ENCODE measurements around the gene UBE2O.

The UBE2O gene

DNA sequence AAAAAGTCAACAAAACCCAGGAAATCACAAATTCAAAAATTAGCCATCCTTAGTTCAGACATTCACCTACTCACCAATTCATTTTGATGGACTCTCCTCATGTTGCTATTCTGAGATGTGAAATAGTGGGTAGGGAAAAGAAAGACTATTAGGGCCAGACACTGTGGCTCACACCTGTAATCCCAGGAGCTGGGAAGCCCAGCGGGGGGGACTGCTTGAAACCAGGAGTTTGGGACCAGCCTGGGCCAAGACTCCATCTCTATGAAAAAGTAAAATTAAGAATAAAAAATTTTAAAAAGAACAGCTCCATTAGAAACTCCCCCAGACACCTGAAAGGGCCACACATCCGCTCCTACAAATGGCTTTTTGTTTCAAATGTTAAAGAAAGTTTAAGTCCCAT, 21.4 kb downstream of the UBE2O start:
- no peaks in the 10 kb centered on the region for H3K9me3 ChIP-seq (ENCODE audit: control insufficient read depth, insufficient read depth, low read length)
- peaks cover 3% of the 10 kb centered on the region; the same call in 1 of the 2 replicates for H3K36me3 ChIP-seq (ENCODE audit: insufficient read depth, low read length)
- H3K4me1 ChIP-seq (ENCODE audit: insufficient read depth, low read length): peaks cover 18% of the 10 kb centered on the region
- H3K9ac ChIP-seq (ENCODE audit: low read depth, low read length): no peak overlapping the region

DNA sequence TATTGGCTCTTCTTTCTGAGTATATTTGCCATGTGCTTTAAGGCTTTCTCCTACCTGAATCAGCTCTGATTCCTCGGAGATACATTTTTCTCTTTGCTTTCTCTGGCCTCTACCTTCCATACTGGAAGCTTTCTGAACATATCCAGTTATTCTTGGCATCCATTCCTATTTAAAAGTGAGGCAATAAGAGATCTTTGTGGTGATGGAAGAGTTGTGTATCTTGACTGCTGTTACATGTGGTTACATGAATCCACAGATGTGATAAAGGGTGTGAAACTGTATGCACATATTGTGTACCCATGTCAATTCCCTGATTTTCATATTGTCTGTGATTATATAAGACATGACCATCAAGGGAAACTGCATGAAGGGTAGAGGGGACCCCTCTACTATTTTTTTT, 24.4 kb downstream of the UBE2O start:
- Histone ChIP-seq H3K9me3 (ENCODE audit: control insufficient read depth, insufficient read depth, low read length) (no peaks in the 10 kb centered on the region), H3K4me1 (ENCODE audit: insufficient read depth, low read length) (peaks cover 18% of the 10 kb centered on the region), H3K9ac (ENCODE audit: low read depth, low read length) (no peak overlapping the region), H3K36me3 (ENCODE audit: insufficient read depth, low read length) (peaks cover 3% of the 10 kb centered on the region; the same call in 1 of the 2 replicates)

DNA sequence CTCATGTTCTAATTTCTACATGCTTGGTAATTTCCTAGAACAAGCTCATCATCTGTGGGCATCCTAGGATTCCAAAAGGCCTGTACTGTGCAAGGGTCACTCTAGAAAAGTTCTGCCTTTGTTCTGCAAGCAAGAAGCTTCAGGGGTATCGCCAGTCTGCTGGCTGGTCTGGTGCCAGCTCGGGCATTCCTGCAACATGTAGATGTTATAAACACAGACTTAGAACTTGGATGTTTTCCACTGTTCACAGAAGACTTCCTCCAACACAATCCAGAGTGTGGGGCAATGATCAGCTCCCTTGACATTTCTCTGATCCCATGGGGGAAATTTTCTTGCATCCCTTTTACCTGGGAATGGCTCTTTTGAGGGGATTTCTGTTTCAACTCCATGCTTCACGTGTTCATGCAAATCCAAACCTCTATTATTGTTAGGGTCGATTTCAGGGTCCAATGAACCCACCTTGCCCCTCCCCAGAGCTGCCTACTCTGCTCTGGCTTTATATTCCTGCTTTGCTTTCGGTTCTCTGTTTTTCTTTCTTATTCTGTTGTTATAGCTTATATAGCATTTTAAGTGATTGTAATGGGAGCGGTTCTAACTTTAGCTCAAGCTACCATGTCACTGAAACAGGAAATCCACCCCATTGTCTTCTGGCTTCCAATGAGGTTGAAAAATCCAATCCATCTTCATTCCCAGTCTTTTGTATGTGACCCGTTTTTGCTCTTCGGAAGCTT, 25.3 kb downstream of the UBE2O start:
- H3K4me1 ChIP-seq (ENCODE audit: insufficient read depth, low read length): peaks cover 14% of the 10 kb centered on the region
- no peaks in the 10 kb centered on the region for H3K9me3 ChIP-seq (ENCODE audit: control insufficient read depth, insufficient read depth, low read length)
- H3K36me3 ChIP-seq (ENCODE audit: insufficient read depth, low read length): peaks cover 3% of the 10 kb centered on the region; the same call in 1 of the 2 replicates
- H3K9ac ChIP-seq (ENCODE audit: low read depth, low read length): no peak overlapping the region

DNA sequence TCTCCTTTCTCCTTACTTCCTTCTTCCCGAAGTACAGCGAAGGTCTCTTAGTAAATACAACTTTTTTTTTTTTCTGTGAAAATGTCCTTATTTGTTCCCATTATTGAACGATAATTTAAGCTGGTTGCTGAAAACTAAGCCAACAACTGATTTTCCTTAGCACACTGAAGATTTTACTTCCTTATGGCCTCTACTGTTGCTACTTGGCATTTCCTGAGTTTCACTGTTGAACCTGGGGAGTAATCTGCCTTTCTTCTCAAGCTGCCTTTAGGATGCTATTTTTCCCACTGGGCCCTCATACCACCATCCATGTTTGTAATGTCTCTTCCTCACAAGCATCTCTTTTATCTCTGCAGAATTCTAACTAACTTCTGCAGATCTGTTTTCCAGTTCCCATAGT, 26.1 kb downstream of the UBE2O start:
- peaks cover 5% of the 10 kb centered on the region for H3K4me1 ChIP-seq (ENCODE audit: insufficient read depth, low read length)
- no peaks in the 10 kb centered on the region for H3K9me3 ChIP-seq (ENCODE audit: control insufficient read depth, insufficient read depth, low read length)
- peaks cover 3% of the 10 kb centered on the region; the same call in 1 of the 2 replicates for H3K36me3 ChIP-seq (ENCODE audit: insufficient read depth, low read length)
- H3K9ac ChIP-seq (ENCODE audit: low read depth, low read length): no peak overlapping the region

DNA sequence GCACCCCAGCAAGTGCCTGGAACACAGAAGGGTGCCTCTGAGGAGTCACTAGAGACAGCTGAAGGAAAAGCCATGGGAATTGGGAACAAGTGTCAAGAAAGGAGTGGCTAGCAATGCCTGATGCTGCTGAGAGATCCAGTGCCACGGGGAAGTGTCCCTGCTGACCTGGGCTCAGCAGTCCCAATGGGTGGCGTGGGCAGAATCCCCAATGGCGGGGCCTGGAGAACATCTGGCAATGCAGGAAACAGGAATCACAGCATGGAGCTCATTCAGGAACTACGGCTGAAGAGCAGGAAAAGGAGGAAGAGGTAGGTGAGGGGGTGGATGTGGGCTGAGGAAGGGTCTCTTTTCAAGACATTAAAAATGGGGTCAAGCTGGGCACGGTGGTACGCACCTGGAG, 30.1 kb downstream of the UBE2O start:
- H3K9me3 ChIP-seq (ENCODE audit: control insufficient read depth, insufficient read depth, low read length): no peaks in the 10 kb centered on the region
- peaks cover under 1% of the 10 kb centered on the region; the same call in 1 of the 2 replicates for H3K36me3 ChIP-seq (ENCODE audit: insufficient read depth, low read length)
- no peak overlapping the region for H3K9ac ChIP-seq (ENCODE audit: low read depth, low read length)
- no peaks in the 10 kb centered on the region; the same call in 1 of the 2 replicates for H3K4me1 ChIP-seq (ENCODE audit: insufficient read depth, low read length)

DNA sequence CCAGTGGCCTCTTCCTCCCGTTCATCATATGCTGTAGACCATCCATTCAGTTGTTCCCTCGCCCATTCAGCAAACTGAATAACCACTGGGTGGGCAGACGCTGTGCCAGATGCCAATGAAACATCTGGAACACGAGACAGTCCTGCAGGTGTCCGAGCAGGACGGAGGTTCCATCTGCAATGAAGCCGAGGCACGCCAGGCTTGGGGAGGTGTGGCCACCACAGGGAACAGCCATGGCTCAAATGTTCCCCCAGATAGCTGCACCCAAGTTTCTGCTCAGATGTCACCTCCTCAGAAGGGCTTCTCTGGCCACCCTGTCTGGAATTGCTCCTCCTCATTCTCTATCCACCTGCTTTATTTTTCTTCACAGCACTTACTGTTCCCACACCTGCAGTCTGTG, 30.5 kb downstream of the UBE2O start:
- Histone ChIP-seq H3K9me3 (ENCODE audit: control insufficient read depth, insufficient read depth, low read length) (no peaks in the 10 kb centered on the region), H3K4me1 (ENCODE audit: insufficient read depth, low read length) (no peaks in the 10 kb centered on the region; the same call in 1 of the 2 replicates), H3K36me3 (ENCODE audit: insufficient read depth, low read length) (no peaks in the 10 kb centered on the region), H3K9ac (ENCODE audit: low read depth, low read length) (no peak overlapping the region)

DNA sequence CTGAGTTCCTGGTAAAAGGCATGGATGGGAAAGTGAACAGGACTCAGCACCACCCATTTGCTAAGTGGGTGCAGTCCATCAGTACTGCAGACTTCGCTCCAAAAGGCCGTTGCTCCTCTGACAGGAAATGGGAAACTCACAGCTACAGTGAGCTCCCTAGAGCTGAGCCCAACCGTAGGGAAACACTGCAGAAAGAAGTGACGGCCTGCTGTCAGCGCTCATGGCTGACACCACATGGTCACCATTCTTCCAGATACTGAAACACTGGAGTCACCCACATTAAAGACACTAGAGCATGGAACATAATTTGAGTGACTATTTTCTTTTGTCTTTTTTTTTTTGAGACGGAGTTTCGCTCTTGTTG, 31.9 kb downstream of the UBE2O start:
- H3K36me3 ChIP-seq (ENCODE audit: insufficient read depth, low read length): no peaks in the 10 kb centered on the region

DNA sequence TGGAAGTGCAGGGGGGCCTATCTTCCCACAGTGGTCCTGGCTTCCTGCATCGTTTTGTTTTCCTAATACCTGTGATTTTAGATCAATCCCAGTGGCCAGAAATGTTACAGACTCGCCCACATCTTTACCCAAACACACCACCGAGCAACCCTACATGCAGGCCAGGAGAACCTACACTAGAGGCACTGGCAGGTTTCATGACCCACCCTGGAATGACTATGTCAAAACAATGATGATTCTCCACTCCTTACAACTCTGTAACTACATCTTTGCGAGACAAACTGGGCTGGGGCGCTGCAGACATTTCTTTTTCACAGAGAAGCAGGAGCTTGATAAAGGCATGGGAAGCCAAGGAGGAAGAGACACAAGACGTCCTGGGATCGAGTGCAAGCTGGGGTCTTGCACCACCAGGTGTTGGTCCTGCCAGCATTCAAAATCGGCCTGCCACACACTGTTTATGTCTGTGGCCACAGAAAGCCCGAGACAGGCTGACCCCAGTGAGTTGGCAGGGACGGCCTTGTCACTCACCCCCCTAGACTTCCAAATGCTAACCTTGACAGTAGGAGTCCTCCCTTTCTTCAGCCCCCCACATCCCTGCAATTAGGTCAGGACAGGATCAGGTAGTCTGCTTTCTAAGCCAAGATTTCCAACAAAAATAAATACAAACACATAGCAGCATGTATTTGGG, 32.5 kb downstream of the UBE2O start:
- no peaks in the 10 kb centered on the region; the same call in 1 of the 2 replicates for H3K4me1 ChIP-seq (ENCODE audit: insufficient read depth, low read length)
- H3K9me3 ChIP-seq (ENCODE audit: control insufficient read depth, insufficient read depth, low read length): no peaks in the 10 kb centered on the region
- H3K9ac ChIP-seq (ENCODE audit: low read depth, low read length): no peak overlapping the region
- H3K36me3 ChIP-seq (ENCODE audit: insufficient read depth, low read length): no peaks in the 10 kb centered on the region

More for the DNA sequence above, 31.9 kb downstream of the UBE2O start:
- Histone ChIP-seq H3K4me1 (ENCODE audit: insufficient read depth, low read length) (no peaks in the 10 kb centered on the region; the same call in 1 of the 2 replicates), H3K9me3 (ENCODE audit: control insufficient read depth, insufficient read depth, low read length) (no peaks in the 10 kb centered on the region), H3K9ac (ENCODE audit: low read depth, low read length) (no peak overlapping the region)

DNA sequence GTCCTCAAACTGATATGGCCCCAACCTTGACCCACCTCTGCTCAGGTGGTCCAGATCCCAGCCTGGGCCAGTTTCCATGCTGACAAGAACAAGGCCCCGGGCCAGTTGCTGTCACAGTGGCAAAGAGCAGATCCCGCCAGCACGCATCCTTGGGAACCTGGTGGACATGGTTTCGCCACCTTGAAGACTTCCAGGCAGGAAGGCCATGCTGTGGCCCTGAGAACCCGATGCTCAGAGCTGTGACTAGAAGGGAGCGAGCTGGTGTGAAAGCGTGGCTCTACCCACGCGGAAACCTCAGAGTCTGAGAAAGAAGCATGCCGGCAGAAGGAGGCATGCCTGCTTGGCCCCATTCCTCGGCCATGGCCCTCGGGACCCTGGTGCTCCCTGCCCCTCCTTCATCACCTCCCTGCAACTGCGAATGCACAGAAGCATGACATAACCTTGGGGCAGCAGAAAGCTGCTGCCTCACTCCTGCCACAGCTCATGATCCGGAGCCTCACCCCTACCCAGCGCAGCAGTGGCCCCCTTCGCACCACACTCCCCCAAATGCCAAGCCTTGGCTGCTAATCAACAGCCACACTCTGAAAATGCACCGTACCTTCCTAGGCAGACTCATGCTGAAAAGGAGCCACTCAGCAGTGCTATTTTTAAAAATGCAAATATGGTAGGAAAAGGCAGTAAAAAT, 33.2 kb downstream of the UBE2O start:
- H3K9me3 ChIP-seq (ENCODE audit: control insufficient read depth, insufficient read depth, low read length): no peaks in the 10 kb centered on the region
- peaks cover 5% of the 10 kb centered on the region for H3K4me1 ChIP-seq (ENCODE audit: insufficient read depth, low read length)
- no peaks in the 10 kb centered on the region for H3K36me3 ChIP-seq (ENCODE audit: insufficient read depth, low read length)
- H3K9ac ChIP-seq (ENCODE audit: low read depth, low read length): no peak overlapping the region

DNA sequence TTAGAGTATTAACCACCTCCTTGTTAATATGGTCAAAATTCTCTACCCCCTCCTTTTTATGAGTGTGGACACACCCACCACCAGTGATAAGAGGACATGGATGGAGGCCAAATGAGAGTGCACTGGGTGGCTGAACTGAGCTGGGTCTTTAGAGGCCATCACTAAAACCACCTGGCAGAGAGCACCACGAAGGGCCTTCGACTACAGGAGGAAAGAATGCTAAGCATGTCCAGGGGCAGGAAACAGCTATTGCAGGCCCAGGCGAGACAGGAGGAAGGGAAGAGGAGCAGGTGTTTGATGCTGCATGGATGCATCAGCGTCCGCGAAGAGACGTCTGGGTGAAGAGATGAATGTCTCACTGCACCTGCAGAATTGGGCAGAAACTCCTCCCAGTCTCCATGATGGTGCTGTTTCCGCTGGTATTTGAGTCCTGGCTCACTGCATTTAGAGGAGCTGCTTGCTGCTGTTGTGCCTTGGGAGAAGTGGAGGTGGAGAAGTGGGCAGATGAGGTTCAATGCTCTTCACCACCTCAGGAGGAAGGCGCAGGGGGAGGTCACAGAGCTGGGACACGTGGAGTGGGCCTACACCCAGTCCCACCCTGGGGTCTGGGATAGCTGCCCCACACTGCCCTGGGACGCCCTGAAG, 35.3 kb downstream of the UBE2O start:
- no peaks in the 10 kb centered on the region for H3K9me3 ChIP-seq (ENCODE audit: control insufficient read depth, insufficient read depth, low read length)
- H3K4me1 ChIP-seq (ENCODE audit: insufficient read depth, low read length): peaks cover 15% of the 10 kb centered on the region
- no peak overlapping the region for H3K9ac ChIP-seq (ENCODE audit: low read depth, low read length)
- H3K36me3 ChIP-seq (ENCODE audit: insufficient read depth, low read length): peaks cover 3% of the 10 kb centered on the region; the same call in 1 of the 2 replicates

DNA sequence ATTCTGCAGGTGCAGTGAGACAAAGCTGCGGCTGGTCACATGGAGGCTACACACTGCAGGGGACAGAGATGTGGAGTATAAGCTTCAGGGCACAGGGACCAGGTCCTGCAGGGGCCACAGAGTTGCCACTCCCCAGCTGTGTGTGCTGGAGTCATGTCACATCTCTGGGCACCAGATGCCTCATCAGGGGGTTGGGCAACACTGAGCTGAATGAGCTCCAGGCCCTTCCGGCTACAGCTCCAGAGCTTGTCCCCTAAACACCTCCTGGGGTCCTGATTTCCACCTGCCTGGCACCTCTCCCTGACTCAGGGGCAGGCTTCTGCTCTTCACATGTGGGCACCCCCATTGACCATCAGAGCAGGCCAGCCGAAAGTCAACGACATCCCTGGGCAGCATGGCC, 36.1 kb downstream of the UBE2O start:
- H3K4me1 ChIP-seq (ENCODE audit: insufficient read depth, low read length): peaks cover 15% of the 10 kb centered on the region
- H3K9me3 ChIP-seq (ENCODE audit: control insufficient read depth, insufficient read depth, low read length): no peaks in the 10 kb centered on the region
- H3K36me3 ChIP-seq (ENCODE audit: insufficient read depth, low read length): peaks cover 3% of the 10 kb centered on the region; the same call in 1 of the 2 replicates
- H3K9ac ChIP-seq (ENCODE audit: low read depth, low read length): no peak overlapping the region

DNA sequence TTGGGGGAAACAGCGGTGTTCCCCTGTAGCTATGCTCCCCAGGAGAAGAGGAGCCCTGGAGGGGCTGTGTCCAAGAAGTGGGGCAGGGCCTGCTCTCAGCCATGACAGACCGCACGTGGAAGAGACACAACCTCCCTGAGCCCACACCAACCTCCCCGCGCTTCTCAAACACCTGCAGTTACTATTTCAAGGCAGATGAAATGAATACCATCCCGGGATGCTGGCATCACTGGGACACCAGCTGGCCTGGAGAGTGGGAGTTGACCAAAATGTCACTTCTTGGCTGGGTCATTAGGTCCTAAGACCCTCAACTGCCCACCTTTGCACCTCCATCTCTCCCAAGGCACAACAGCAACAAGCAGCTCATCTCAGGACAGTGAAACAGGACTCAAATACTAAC, 36.5 kb downstream of the UBE2O start:
- Histone ChIP-seq H3K36me3 (ENCODE audit: insufficient read depth, low read length) (peaks cover 3% of the 10 kb centered on the region; the same call in 1 of the 2 replicates), H3K9ac (ENCODE audit: low read depth, low read length) (no peak overlapping the region), H3K9me3 (ENCODE audit: control insufficient read depth, insufficient read depth, low read length) (no peaks in the 10 kb centered on the region), H3K4me1 (ENCODE audit: insufficient read depth, low read length) (peaks cover 15% of the 10 kb centered on the region)

DNA sequence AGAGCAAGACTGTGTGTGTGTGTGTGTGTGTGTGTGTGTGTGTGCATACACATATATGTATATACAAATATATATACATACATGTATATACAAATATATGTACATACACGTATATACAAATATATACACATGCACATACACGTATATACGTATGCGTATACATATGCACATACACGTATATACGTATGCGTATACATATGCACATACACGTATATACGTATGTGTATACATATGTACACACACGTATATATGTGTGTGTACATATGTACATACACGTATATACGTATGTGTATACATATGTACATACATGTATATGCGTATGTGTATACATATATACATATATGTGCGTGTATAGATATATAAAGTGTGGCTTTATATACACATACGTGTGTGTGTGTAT, 37.2 kb downstream of the UBE2O start:
- Histone ChIP-seq H3K9ac (ENCODE audit: low read depth, low read length) (no peak overlapping the region), H3K4me1 (ENCODE audit: insufficient read depth, low read length) (peaks cover 15% of the 10 kb centered on the region), H3K9me3 (ENCODE audit: control insufficient read depth, insufficient read depth, low read length) (no peaks in the 10 kb centered on the region), H3K36me3 (ENCODE audit: insufficient read depth, low read length) (peaks cover 3% of the 10 kb centered on the region; the same call in 1 of the 2 replicates)
